UCSD-AML1 (cell line): Measurements from ENCODE around the gene ORC2.
"Not testable (repeated sequence)": the region's sequence is repeated elsewhere in the genome, so short reads cannot be mapped to it uniquely, and the experiment has no call there.

Source experiments
- DNase-seq: peaks from one replicate; lab custom pipeline; 2025; ENCODE audit not compliant: unreplicated experiment; lab: John Stamatoyannopoulos, UW

The ORC2 gene

DNA sequence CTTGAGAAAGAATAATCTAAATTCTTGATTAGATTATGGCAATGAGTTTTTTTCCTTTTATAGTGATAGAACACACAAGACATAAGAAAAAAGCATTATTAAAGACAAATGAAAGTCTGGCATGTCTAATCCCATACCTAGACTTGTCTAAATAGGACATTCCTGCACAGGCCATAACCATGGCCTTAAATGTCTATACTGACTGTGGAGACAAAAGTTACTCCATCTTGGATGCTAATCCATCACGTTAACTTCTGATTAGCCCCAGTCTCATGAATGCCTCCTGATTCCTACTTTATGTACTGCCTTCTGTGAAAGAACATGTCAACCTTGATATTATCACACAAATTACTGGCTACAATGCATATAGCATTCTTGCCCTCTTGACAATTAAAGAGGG is 23.6 kb downstream of the ORC2 start:
- DNase-seq, result no peak

DNA sequence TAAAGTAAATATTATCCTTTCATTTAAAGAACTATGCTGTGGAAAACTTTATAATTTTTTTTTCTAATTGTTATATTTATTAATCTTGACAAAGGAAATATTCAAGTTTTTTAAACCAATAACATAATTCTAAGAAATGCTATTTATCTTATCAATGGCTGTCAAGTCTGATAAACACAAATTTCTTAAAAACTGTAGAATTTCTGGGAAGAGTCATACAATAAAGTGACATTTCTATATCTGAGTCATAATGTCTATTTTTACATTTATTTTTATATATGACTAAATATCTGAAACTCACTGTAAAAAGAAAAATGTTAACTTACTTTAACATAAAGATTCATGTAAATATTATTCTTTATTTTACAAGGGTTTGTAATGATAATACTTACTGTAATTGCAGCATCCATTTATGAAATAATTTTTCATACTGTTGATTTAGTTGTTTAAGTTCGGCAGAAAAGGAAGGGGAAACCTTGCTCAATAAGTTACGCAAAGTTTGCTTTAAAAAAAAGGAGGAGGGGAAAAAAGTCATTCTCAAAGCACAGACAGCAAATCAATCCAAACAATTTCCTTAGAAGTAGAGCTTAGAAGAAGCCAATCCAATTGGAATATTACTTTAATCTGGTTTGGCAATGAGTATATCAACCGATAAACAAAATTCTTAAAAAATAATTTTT is 32.4 kb downstream of the ORC2 start:
- DNase-seq, result no peak

DNA sequence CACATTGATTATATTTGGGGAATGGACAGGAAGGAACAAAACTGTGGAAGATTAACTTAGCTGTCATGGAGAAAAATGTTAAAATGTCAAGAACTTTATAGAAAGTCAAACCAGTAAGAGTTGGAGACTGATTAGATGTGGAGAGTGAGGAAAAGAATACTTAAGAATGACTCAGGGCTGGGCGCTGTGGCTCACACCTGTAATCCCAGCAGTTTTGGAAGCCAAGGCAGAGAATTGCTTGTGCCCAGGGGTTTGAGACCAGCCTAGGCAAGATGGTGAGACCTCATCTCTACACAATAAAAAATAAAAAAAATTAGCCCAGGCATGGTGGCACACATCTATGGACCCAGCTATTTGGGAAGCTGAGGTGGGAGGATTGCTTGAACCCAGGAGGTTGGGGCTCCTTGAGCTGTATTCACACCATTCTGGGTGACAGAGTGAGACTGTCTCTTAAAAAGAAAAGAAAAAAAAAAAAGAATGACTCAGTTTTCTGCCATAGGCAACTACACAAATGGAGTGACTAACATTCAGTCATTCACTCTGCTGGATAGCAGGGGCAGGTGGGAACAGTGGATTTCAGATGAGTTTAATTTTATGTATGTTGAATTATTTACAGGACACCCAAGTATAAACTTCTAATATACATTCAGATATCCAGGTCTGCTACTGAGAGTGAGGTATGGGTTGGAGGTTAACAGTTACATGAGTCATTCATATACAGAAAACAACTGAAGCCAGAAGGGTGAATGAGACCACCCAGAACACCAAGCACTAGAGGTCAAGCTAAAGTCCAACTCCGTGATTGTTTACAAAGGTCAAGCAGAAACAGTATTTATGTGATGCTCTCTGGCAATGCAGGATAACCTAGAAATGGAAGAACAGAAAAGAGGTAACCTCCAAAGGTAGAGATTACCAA is 33.9 kb downstream of the ORC2 start:
- DNase-seq, result no peak

DNA sequence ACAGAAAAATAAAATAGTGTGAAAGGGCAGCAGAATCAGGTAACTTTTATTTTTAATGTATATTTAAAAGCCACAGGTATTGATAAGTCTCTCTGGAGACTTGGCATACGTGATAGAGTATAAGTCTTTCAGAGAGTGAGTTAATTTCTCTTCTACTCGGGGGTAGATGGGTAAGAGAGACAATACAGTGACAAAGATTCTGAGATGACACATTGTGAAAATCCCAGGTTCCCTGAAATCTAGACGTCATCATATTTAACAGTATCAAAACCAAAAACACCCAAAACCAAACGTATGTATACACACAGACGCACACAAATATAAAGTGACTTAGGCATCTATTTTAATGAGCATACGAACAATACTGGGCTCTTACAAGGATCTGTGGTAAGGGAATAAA is 41.0 kb downstream of the ORC2 start:
- DNase-seq, result no peak

DNA sequence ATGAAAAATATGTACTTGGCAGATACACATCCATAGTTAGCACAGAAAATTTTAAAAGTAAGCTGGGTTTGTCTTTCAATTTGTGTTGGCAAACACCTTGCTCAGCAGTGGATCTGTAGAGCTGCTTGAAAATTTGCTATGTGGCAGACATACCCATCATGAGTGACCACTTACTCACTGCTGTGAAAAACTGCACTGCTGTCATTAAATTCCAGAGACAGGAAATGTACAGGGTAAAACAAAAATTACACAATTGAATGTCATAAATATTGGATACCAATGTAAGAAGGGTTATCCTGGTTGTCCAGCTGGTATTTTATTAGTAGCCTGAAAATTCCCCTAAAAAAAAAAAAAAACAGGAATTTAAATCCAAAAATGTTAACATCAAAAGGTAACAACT is 49.8 kb downstream of the ORC2 start:
- DNase-seq, result no peak

DNA sequence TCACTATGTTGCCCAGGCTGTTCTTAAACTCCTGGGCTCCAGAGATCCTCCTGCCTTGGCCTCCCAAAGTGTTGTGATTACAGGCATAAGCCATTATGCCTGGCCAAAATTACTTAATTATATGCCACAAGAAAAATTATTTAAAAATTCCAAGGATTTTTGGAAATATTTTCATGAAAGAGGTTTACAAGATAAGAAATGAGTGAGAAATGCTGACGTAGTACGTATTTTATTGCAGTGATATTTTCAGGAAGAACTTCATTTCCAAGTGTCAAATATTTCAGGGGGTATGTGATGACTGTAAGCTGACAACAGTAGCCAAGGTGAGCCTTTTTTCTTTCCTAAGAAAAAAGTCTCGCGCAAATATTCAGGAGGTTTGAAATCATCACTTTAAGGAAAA is 53.5 kb downstream of the ORC2 start:
- DNase-seq, result no peak

DNA sequence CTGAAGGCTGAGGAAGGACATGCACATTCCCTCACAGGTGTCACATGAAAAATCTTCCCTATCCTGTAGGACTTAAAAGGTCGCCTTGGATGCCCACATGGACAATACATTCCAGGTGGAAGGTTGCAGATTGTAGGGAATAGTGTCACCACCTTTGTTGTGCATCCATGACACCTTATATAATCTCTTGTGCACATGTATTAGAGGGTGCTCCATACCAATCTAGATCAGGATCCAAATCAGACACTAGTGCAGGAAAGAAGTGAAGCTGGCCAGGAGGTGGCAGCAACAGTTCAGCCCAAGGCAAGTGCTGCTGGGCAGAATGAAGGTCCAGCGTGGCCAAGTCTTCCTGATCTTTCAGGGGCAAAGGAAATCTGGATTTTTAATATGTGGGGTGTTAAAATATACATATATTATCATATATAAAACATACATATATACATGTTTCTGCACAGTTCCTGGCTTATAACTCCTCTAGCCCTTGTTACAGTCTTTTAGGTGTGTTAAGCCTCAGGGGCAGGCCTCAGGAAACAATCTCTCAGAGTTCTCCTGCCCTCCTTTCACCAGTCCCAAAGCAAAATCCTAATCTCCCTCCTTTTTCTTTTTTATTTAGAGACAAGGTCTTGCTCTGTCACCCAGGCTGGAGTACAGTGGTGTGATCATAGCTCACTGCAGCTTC is 57.7 kb downstream of the ORC2 start:
- DNase-seq, result peak; percentile 64

DNA sequence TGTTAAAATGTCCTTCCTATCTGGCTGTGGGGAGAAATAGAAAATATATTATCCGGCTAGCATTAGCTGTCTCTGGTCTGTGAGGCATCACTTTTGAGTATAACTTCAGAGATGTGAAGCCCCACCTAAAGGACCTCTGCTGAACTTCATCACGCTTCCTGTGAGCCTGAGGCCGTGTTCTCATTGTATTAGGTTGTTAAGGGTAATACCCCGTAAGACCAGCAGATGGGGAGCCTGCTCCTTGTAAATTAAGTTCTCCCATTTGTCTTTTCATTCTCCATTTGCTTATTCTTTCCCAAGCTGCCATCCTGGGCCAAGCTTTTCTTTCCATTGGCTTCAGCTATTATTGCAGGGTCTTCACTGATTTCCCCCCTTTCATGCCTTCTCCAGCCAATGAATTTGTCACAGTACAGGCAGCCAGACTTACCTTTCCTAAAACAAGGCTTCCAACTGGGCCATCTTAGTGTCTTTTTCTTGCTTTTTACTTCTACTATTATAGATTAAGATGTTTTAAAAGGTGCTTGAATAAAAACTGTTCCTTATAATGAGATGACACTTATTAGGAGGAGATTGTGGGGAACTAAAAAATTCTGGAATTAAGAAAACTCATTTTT is 61.9 kb downstream of the ORC2 start:
- peak; percentile 47 for DNase-seq

DNA sequence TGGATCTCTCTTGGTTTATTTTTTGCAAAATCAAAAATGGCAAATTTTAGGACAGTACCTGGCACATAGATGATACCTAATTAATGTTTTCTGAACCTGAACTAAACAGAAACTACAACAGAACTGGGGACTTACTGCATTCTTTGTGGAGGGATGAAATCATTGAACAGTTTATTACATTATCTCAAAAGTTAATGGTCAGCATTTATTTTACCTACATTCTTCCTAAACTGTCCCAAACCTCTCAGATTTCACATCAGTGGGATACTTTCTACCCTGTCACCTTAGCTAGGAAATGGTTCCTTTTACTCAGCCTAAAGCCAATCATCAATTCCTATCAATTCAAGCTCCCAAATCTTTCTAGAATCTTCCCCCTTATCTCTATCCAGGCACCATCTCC is 64.0 kb downstream of the ORC2 start:
- DNase-seq, result no peak

DNA sequence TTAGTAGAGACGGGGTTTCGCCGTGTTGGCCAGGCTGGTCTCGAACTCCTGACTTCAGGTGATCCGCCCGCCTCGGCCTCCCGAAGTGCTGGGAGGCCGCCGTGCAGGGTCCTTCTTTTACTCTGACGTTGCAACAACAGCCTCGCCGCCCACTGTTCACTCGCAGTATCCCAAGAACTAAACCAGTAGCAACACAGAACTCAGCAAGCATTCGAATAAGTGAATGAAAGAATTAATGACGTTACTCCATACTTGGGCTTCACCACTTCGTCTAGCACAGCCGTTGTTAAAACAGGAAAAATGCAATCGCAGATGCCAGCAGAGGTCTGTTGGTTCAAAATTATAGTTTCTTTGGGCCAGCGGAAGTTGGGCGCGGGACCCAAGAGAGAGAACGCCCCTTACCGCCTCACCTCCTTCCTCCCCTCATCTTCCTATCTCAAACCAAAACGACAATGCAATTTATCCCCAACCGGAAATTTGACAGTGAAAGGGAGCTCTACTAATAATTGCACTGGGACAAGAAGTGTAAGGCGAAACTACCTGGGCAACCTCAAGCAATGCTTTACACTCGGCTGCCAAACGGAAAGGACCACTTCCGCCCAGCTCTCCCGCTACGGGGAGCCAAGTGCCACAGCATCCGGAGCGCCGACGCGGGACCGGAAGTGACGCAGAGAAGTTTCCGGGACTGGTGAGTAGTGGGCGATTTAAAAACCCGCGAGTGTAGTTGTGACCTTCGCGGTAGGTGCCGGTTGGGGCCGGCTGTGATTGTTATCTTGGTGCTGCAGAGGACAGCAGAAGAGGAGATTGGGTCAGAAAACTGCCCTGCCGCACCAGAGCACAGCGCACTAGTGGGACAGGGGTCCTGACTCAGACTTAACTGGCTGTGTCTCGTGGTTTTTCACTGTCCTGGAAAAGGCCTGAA is 74.5 kb downstream of the ORC2 start, which contains the start of the genes NIF3L1 and PPIL3:
TSS of gene NIF3L1 (plus strand) at position 668 of the 922 bp plus-strand sequence. CDS start 2,573 bp downstream, outside the sequence.
TSS of gene PPIL3 (minus strand) at position 374 of the 922 bp plus-strand sequence. CDS start 1,462 bp downstream, outside the sequence.
- DNase-seq, result peak; percentile 97

DNA sequence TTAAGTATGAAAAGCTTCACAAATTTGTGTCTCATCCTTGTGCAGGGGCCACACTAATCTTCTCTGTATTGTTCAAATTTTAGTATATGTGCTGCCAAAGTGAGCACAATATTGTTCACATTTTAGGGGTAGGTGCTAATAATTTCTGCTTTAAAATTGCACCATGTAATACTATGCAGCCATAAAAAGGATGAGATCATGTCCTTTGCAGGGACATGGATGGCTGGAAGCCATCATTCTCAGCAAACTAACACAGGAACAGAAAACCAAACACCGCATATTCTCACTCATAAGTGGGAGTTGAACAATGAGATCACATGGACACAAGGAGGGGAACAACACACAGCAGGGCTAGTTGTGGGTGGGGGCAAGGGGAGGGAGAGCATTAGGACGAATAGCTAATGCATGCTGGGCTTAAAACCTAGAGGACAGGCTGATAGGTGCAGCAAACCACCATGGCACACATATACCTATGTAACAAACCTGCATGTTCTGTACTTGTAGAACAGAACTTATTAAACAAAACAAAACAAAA is 81.7 kb downstream of the ORC2 start:
- DNase-seq, result not testable (repeated sequence)

DNA sequence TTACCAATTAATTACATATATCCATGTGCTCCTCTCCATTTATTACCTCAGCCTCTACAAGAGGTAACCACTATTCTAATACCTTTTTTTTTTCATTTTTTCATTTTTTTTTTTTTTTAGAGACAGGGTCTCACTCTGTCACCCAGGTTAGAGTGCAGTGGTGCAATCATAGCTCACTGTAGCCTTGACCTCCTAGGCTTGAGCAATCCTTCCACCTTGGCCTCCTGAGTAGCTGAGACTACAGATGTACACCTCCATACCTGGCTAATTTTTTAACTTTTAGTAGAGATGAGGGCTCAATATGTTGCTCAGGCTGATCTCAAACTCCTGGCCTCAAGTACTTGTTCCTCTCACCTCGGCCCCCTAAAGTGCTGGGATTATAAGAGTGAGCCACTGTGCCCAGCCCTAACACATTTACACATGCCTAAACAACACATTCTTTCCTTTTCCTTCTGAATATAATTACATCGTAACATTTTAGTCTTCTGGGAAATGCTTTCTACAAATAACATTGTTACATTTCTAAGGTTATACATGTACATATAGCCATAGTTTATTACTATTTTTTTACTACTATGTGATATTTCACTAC is 85.1 kb downstream of the ORC2 start:
- DNase-seq, result no peak

DNA sequence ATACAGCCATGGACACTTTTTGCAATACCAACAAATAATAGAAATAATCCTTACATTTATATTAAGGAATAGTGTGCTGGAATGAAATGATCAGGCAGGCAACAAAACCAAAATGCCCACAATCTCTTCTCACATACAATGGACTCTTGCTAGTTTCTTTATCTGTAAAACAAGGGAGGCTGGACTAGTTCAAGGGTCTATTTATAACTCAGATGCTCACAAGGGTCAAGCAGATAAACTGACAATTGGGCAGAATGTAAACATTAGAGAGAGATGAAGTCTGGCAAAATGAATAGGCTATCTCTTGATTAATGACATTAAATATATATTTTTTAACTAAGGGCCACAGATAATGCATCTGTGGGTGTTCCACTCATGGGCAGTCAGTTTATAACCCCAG is 86.0 kb downstream of the ORC2 start:
- DNase-seq, result no peak

DNA sequence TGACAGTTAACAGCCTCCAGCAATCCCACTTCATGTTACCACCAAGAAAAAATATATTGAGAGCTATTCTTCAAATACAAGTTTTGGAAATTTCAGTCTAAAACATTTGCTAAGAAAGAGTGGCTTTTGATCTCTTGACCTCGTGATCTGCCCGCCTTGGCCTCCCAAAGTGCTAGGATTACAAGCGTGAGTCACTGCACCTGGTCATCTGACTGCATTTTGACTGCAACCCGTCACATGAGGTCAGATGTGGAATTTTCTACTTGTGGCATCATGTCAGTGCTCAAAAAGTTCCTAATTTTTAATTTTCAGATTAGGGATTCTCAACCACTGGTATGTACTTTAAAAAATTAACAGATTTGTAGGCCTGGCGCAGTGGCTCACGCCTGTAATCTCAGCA is 89.9 kb downstream of the ORC2 start:
- no peak for DNase-seq

DNA sequence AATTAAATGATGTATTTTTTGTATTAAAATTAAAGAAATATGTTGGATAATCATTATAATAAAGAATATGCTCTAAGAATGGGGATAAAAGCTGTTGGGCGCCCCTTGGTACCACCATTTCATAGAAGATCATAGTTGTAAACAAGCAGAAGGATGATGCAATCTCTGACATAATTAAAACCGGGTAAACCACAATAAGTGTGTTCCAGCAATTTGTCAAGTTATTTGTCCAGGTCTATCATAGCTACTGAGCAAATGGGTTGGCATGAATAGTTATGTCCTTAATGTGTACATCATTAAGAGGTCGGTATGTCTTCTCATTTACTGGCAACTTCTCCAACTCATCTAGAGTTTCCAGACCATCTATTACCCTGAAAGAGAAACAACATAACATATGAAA is 92.3 kb downstream of the ORC2 start:
- no peak for DNase-seq

DNA sequence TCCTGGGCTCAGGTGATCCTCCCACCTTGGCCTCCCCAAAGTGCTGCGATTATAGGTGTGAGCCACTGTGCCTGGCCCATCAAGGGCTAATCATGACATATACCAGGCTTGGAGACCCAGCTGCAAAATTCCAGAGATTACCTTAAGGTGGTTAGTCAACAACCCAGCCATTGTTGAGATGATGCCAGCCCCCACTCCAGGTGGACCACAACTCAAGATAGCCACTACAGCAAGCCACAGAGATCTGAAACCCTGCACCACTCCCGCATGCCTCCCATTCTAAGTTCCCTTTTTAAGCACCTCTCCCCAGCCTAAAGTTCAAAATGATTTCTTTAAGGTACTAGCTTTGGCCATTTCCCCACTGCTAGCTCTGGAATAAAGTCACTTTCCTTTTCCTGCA is 94.4 kb downstream of the ORC2 start:
- DNase-seq, result peak; percentile 37

DNA sequence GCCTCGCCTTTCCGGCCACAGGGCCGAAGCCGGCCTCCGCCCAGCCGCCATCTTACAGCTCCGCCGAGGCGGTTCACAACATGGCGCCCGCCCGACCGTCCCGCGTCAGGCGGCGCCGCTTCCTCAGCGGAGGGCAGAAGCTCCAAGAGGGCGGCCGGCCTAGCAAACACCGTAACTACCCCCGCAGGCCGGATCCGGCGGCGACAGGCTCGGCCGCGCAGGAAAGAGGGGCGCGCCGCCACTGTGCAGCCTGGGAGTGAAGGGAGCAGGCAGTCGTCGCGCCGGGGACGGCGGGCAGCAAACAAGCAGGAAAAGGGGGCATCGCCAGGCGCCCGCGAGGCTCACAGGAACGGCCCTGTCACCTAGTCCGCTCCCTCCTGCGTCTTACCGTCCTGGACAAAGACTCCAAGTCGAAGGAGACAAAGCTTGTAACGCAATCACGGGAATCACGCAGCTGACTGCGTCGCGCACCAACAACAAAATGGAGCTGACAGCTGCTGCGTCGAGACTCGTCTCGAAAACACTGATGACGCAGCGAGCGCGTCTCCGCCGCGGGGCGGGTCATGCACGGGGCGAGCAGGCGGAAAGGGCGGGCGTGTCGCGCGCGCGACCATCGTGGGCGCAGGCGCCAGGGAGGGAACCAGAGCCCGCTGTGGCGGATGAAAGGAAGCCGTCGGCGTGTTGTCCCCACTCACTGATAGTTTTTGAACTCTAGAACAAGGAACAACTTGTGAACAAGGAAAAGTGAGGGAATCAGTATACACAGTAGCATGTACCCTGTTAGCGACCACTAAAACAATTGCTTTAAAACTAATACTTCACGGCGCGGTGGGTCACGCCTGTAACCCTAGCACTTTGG is 99.1 kb downstream of the ORC2 start, which contains the start of gene CLK1:
TSS of gene CLK1 (minus strand) at position 483 of the 859 bp plus-strand sequence. CDS start 2,796 bp downstream, outside the sequence.
- peak; percentile 94 for DNase-seq

DNA sequence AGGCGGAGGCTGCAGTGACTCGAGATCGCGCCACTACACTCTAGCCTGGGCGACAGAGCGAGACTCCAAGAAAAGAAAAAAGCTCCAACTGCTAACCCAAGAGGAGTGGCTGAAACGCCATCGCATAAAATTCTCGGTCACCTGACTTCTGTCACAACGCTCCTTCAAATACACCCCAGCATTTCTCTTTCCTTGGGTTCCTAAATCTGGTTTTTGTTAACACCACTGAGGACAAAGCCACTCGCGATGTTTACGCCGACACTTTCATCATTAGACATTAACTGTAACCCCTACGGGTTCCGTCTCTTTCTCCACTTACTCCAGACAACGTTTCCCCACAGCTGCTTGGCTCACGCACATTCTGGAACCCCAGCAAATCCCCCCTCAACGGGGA is 99.7 kb downstream of the ORC2 start:
- DNase-seq, result no peak
